Hypothalamus (tissue), 51 donors: ENCODE measurements around the gene SGMS2.

Experiments used
- DNase-seq, 51 donors: peaks; one replicate each; lab custom pipeline; 2025; lab: John Stamatoyannopoulos, UW

SGMS2 gene

GRCh38 chr4:107826421-107826980 is 1.8 kb downstream of the SGMS2 start:
- no peak for DNase-seq

GRCh38 chr4:107828315-107829090 is 3.8 kb downstream of the SGMS2 start:
- DNase-seq = no peak

- no peak for DNase-seq
Observed at GRCh38 chr4:107831140-107831539, 6.4 kb downstream of the SGMS2 start.

GRCh38 chr4:107832275-107832807 is 7.6 kb downstream of the SGMS2 start:
- DNase-seq = no peak

- no peak for DNase-seq
Observed at GRCh38 chr4:107834241-107834794, 9.6 kb downstream of the SGMS2 start.

- no peak for DNase-seq
Observed at GRCh38 chr4:107835406-107835805, 10.7 kb downstream of the SGMS2 start.

GRCh38 chr4:107837317-107837716 is 12.6 kb downstream of the SGMS2 start:
- DNase-seq = no peak

GRCh38 chr4:107837776-107838618 is 13.3 kb downstream of the SGMS2 start:
- no peak for DNase-seq

- DNase-seq = no peak
Observed at GRCh38 chr4:107838861-107839565, 14.3 kb downstream of the SGMS2 start.

- no peak for DNase-seq
Observed at GRCh38 chr4:107843391-107843790, 18.7 kb downstream of the SGMS2 start.

GRCh38 chr4:107845681-107846080 is 20.9 kb downstream of the SGMS2 start:
- no peak for DNase-seq

- DNase-seq = no peak
Observed at GRCh38 chr4:107850438-107850837, 25.7 kb downstream of the SGMS2 start.

- DNase-seq = no peak
Observed at GRCh38 chr4:107853444-107854355, 29.0 kb downstream of the SGMS2 start.

- DNase-seq = no peak
Observed at GRCh38 chr4:107854356-107855022, 29.8 kb downstream of the SGMS2 start.

- no peak for DNase-seq
Observed at GRCh38 chr4:107855723-107856122, 31.0 kb downstream of the SGMS2 start.

GRCh38 chr4:107856901-107857300 is 32.2 kb downstream of the SGMS2 start:
- no peak for DNase-seq

GRCh38 chr4:107857741-107858140 is 33.0 kb downstream of the SGMS2 start:
- no peak for DNase-seq

GRCh38 chr4:107858158-107858742 is 33.5 kb downstream of the SGMS2 start:
- no peak for DNase-seq
